ENCODE data around the gene CAMK1D.

Gene CAMK1D

GRCh38 chr10:12650538-12651298 is 301.4 kb downstream of the CAMK1D start:
- DNase-seq (ENCODE audit: low read depth in 2 of 2) = no peak
- H3K4me3 ChIP-seq (replicated peaks in 1 of 2; ENCODE audit: low read depth in 2 of 2, low read length in 2 of 2) = no peak overlapping the region
- no peak for TF ChIP-seq CTCF (IDR thresholded peaks at IDR 0.05; ENCODE audit: low read depth, low read length)

GRCh38 chr10:12655940-12656339 is 306.6 kb downstream of the CAMK1D start:
- DNase-seq (ENCODE audit: low read depth in 2 of 2) = no peak
- no peak for TF ChIP-seq CTCF (IDR thresholded peaks at IDR 0.05; ENCODE audit: low read depth, low read length)
- no peak overlapping the region for H3K4me3 ChIP-seq (replicated peaks in 1 of 2; ENCODE audit: low read depth in 2 of 2, low read length in 2 of 2)

GRCh38 chr10:12656518-12657142 is 307.3 kb downstream of the CAMK1D start:
- TF ChIP-seq CTCF (IDR thresholded peaks at IDR 0.05; ENCODE audit: low read depth, low read length) = peak; percentile 67
- H3K4me3 ChIP-seq (replicated peaks in 1 of 2; ENCODE audit: low read depth in 2 of 2, low read length in 2 of 2) = no peak overlapping the region
- DNase-seq (ENCODE audit: low read depth in 2 of 2) = peak; percentile 69 to 74

GRCh38 chr10:12657489-12657888 is 308.1 kb downstream of the CAMK1D start:
- no peak for TF ChIP-seq CTCF (IDR thresholded peaks at IDR 0.05; ENCODE audit: low read depth, low read length)
- H3K4me3 ChIP-seq (replicated peaks in 1 of 2; ENCODE audit: low read depth in 2 of 2, low read length in 2 of 2) = no peak overlapping the region
- no peak for DNase-seq (ENCODE audit: low read depth in 2 of 2)

- DNase-seq (ENCODE audit: low read depth in 2 of 2) = no peak
- no peak for TF ChIP-seq CTCF (IDR thresholded peaks at IDR 0.05; ENCODE audit: low read depth, low read length)
- no peak overlapping the region for H3K4me3 ChIP-seq (replicated peaks in 1 of 2; ENCODE audit: low read depth in 2 of 2, low read length in 2 of 2)
These were observed 309.2 kb downstream of the CAMK1D start for GRCh38 chr10:12658526-12658925.

GRCh38 chr10:12659706-12660105 is 310.4 kb downstream of the CAMK1D start:
- DNase-seq (ENCODE audit: low read depth in 2 of 2) = no peak
- no peak for TF ChIP-seq CTCF (IDR thresholded peaks at IDR 0.05; ENCODE audit: low read depth, low read length)

More at GRCh38 chr10:12659706-12660105, 310.4 kb downstream of the CAMK1D start:
- H3K4me3 ChIP-seq (replicated peaks in 1 of 2; ENCODE audit: low read depth in 2 of 2, low read length in 2 of 2) = no peak overlapping the region
